HepG2 (cell line): ENCODE results near the gene MSI2. TPM values are rescaled to one million over a fixed set of nuclear protein-coding genes. Genes with fewer than 3 reads are reported as not detected.

Experiments used
- BRCA1 ChIP-seq: sonication (generic); formaldehyde crosslinking; IDR thresholded peaks from 2 replicates; pipeline ENCODE4 v1.4.0; 2020; ENCODE audit warnings: missing genetic modification reagents
- FOXA1 ChIP-seq, 2 experiments: fragments of 450-650 bp in 1 of 2; sonication (generic) in 1 of 2; formaldehyde crosslinking in 1 of 2; IDR thresholded peaks; 2 replicates each; pipeline versions ENCODE4 v1.4.0 to v1.6.1; 2016 to 2020; ENCODE audit warnings: missing genetic modification reagents in 1 of 2
- MBNL3 ChIP-seq: fragments of 250-450 bp; sonication (Bioruptor Pico); conservative IDR thresholded peaks from 2 replicates; pipeline ENCODE4 v1.8.0; 2022; ENCODE audit warnings: mild to moderate bottlenecking, inconsistent platforms
- MYC ChIP-seq: sonication (generic); formaldehyde crosslinking; IDR thresholded peaks from 2 replicates; pipeline ENCODE4 v1.9.0; 2021; ENCODE audit warnings: missing genetic modification reagents, borderline replicate concordance
- RARA ChIP-seq: IDR thresholded peaks from 2 replicates; pipeline ENCODE4 v1.6.1; 2016; ENCODE audit warnings: missing genetic modification reagents, missing compliant biosample characterization
- RFX1 ChIP-seq: fragments of 450-650 bp; IDR thresholded peaks from 2 replicates; pipeline ENCODE4 v1.6.1; 2017
- SMC3 ChIP-seq: IDR thresholded peaks from 2 replicates; pipeline ENCODE4 v1.6.1; 2011; ENCODE audit warnings: low read length, improper control_type of control experiment
- SP1 ChIP-seq, 2 experiments: fragments of 450-650 bp in 1 of 2; sonication (generic) in 1 of 2; formaldehyde crosslinking in 1 of 2; IDR thresholded peaks; 2 replicates each; pipeline versions ENCODE4 v1.4.0 to v1.6.1; 2016 to 2020; ENCODE audit warnings: missing genetic modification reagents in 1 of 2
- ZBTB7A ChIP-seq: sonication (generic); formaldehyde crosslinking; IDR thresholded peaks from 2 replicates; pipeline ENCODE4 v1.8.0; 2022; ENCODE audit warnings: mild to moderate bottlenecking, missing genetic modification reagents
- ZFAT ChIP-seq: sonication (generic); formaldehyde crosslinking; conservative IDR thresholded peaks from 2 replicates; pipeline ENCODE4 v1.8.1; 2023; ENCODE audit warnings: missing genetic modification reagents, inconsistent platforms
- ZHX2 ChIP-seq, 2 experiments: sonication (generic) in 1 of 2; formaldehyde crosslinking in 1 of 2; IDR thresholded peaks; 2 replicates each; pipeline versions ENCODE4 v1.6.1 to v1.9.0; 2014 to 2022; ENCODE audit warnings: antibody characterized with exemption in 1 of 2, borderline replicate concordance in 1 of 2, inconsistent platforms in 1 of 2, low read depth in 1 of 2, missing genetic modification reagents in 1 of 2
- polyA plus RNA-seq, 8 experiments: library from polyadenylated mRNA; depleted of rRNA in 3 of 8; stranded (reverse) in 7 of 8; unstranded in 1 of 8; fragments of >200 nt; fragmentation: Illumina TruSeq in 4 of 8; extraction: Trizol in 4 of 8; gene quantifications; 2 replicates each; pipeline versions ENCODE4 v1.2.1 to v1.2.3, GENCODE V29; 2011 to 2016; ENCODE audit warnings: low read depth in 4 of 8, missing spikeins in 1 of 8, mixed read lengths in 1 of 8; ENCODE audit not compliant: insufficient read depth in 1 of 8
- total RNA-seq, 5 experiments: library from RNA; depleted of rRNA; stranded (reverse); fragments of >200 nt; fragmentation: Illumina TruSeq; extraction: Trizol; gene quantifications; 2 replicates each; pipeline ENCODE4 v1.2.3, GENCODE V29; 2016; ENCODE audit warnings: low read depth in 1 of 5
- TF ChIP-seq, protein P1 (sequence below): sonication (generic); formaldehyde crosslinking; IDR thresholded peaks from 2 replicates; pipeline ENCODE4 v1.9.0; 2022; ENCODE audit warnings: missing genetic modification reagents, mild to moderate bottlenecking, borderline replicate concordance
- TF ChIP-seq, protein P2 (sequence below): sonication (generic); formaldehyde crosslinking; IDR thresholded peaks from 2 replicates; pipeline ENCODE4 v1.5.0; 2020; ENCODE audit warnings: mild to moderate bottlenecking, missing genetic modification reagents, moderate library complexity

MSI2 gene
- total and polyA plus RNA-seq, 2 of the 13 experiments (the other 11 are each of a cell fraction or from before 2014, with no cell fraction given): 77.5 to 78.4 TPM

- TF ChIP-seq, protein P1, sequence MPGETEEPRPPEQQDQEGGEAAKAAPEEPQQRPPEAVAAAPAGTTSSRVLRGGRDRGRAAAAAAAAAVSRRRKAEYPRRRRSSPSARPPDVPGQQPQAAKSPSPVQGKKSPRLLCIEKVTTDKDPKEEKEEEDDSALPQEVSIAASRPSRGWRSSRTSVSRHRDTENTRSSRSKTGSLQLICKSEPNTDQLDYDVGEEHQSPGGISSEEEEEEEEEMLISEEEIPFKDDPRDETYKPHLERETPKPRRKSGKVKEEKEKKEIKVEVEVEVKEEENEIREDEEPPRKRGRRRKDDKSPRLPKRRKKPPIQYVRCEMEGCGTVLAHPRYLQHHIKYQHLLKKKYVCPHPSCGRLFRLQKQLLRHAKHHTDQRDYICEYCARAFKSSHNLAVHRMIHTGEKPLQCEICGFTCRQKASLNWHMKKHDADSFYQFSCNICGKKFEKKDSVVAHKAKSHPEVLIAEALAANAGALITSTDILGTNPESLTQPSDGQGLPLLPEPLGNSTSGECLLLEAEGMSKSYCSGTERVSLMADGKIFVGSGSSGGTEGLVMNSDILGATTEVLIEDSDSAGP (CRISPR knock-in tag): 0 out of 2 replicates have a peak, but pooled peaks have one; percentile 4
- TF ChIP-seq RFX1: no peak
- TF ChIP-seq SP1 (IDR thresholded peaks at IDR 0.05): no peak
- no peak for TF ChIP-seq SP1 (CRISPR knock-in tag; IDR thresholded peaks at IDR 0.05)
- TF ChIP-seq ZHX2 (IDR thresholded peaks at IDR 0.05; ENCODE audit: low read depth): no peak
- TF ChIP-seq ZHX2 (CRISPR knock-in tag; IDR thresholded peaks at IDR 0.05; ENCODE audit: borderline replicate concordance): no peak
- 0 out of 2 replicates have a peak, but pooled peaks have one; percentile 13 for TF ChIP-seq SMC3
- TF ChIP-seq FOXA1 (IDR thresholded peaks at IDR 0.05): no peak
- TF ChIP-seq FOXA1 (CRISPR knock-in tag; IDR thresholded peaks at IDR 0.05): no peak
- TF ChIP-seq RARA (CRISPR knock-in tag): no peak
- 0 out of 2 replicates have a peak, but pooled peaks have one; percentile 79 for TF ChIP-seq ZBTB7A
- TF ChIP-seq ZFAT (CRISPR knock-in tag): no peak
- TF ChIP-seq MBNL3 (CRISPR knock-in tag): no peak
- 0 out of 2 replicates have a peak, but pooled peaks have one; percentile 30 for TF ChIP-seq MYC (CRISPR knock-in tag)
- no peak for TF ChIP-seq BRCA1 (CRISPR knock-in tag)
- TF ChIP-seq, protein P2, sequence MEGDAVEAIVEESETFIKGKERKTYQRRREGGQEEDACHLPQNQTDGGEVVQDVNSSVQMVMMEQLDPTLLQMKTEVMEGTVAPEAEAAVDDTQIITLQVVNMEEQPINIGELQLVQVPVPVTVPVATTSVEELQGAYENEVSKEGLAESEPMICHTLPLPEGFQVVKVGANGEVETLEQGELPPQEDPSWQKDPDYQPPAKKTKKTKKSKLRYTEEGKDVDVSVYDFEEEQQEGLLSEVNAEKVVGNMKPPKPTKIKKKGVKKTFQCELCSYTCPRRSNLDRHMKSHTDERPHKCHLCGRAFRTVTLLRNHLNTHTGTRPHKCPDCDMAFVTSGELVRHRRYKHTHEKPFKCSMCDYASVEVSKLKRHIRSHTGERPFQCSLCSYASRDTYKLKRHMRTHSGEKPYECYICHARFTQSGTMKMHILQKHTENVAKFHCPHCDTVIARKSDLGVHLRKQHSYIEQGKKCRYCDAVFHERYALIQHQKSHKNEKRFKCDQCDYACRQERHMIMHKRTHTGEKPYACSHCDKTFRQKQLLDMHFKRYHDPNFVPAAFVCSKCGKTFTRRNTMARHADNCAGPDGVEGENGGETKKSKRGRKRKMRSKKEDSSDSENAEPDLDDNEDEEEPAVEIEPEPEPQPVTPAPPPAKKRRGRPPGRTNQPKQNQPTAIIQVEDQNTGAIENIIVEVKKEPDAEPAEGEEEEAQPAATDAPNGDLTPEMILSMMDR: peak; percentile 26
Measured at GRCh38 chr17:57608369-57609124, 352.2 kb downstream of the MSI2 start (continued).
